Right lobe of liver (tissue), 4 donors: ENCODE data around the gene NCK1.

Experiments used
- CTCF ChIP-seq, 4 donors: fragments of 200-600 bp in 3 of 4; fragments of 450-650 bp in 1 of 4; IDR thresholded peaks; one replicate each; pipeline versions ENCODE4 v1.5.1 to v1.8.0; 2016 to 2022; ENCODE audit warnings: antibody characterized with exemption in 4 of 4, mild to moderate bottlenecking in 2 of 4
- POLR2A ChIP-seq: fragments of 450-650 bp; IDR thresholded peaks from one replicate; pipeline ENCODE4 v1.6.1; 2017; ENCODE audit warnings: antibody characterized with exemption, mild to moderate bottlenecking
- donor health status: DM: no; HTN: no; CAD: no.
- donor health status: DM: no; HTN: no; CAD: no.
- donor health status: DM: no; HTN: yes; CAD: no.

- TF ChIP-seq CTCF (IDR thresholded peaks at IDR 0.05) (no peak), POLR2A (no peak)
Measured at GRCh38 chr3:136946978-136947377, 85.0 kb downstream of the NCK1 start.
